Putamen (tissue), 1 donor: ENCODE results near the gene FMNL2.
"Not testable (repeated sequence)": the region's sequence is repeated elsewhere in the genome, so short reads cannot be mapped to it uniquely, and the experiment has no call there.

Experiments used
- DNase-seq: peaks from one replicate; pipeline ENCODE4 v3.0.0-alpha.2; 2016; ENCODE audit warnings: low spot score

The FMNL2 gene

DNA sequence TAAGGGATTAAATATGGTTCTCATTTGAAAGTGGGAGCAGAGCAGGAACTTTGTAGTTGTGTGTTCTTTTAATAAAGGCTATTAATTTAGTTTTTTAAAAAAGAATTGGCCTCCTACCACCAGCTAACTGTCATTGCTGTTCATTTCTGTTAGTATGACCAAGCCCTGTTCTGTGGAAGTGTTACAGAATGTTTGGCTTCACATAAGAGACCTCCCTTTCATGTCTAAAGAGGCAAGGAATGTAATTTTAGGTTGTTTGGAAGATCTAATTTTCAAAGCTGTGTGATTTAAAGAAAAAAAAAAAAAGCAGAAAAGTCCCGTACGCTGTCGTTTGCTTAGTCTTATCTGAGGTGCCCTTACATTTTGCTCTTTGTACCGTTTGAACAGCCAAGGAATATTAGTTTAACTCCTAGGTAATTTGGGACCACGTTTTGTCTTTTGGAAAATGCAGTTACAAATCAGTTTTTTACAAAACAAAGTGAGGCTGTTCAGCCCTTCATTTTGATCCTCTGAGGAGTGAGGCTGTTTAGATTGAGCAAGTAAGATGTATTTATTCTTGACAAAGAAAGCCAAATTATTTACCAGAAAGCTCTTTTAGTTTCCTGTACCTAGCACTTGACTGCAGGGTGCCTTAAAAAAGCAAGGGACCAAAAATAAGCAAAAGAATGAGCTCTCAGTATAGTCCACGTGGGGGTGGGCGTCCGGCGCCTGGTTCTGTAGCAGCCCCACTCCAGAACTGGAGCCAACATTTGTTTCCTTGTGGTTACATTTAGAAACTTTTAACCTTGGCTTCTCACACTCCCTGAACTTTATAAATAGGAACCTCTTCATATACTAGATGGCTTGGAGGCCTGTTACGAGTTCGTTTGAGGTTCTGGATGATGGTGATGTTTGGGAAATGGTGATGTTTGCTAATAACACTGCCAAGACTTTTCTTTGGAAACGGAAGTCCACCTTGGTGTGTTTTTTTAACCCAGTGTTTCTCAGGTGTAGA is 136.2 kb downstream of the FMNL2 start:
- no peak for DNase-seq

DNA sequence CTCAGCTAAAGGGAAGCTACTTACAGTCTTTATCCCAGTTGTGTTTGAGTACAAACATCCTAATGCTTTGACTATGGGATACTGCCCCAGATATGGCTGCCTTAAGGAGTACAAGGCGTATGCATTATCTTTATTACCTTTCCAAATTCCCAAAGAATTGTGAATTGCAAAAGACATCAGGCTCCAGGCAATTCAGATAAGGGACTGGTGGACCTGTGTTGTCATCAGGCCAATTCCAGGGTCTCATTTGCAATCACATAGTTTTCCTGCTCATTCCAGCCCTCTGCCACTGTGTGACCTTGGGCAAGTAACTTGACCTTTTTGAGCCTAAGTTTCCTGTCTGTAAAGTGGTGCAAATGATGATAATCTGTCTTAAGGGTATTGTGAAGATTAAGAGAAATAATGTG is 137.5 kb downstream of the FMNL2 start:
- no peak for DNase-seq

- no peak for DNase-seq
Measured at GRCh38 chr2:152473151-152473857, 138.3 kb downstream of the FMNL2 start.

GRCh38 chr2:152474523-152474922 is 139.5 kb downstream of the FMNL2 start:
- not testable (repeated sequence) for DNase-seq

DNA sequence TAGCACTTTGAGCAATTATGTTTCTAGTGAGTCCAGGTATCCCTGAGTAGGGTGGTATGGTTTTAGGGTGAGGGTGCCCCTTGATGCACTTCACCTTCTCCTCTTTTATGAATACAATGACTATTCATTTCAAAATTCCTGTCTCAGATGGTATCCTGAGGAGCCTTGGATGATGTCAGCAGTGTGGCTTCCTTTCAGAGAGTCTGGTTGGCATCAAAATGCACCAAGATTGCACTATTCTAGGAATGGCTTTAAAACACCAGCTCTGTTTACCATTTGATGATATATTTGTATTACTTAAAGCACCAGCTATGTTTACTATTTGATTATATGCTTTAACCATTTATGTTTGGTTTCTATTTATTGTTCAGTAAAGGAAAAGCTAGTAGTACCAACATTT is 141.0 kb downstream of the FMNL2 start:
- no peak for DNase-seq

GRCh38 chr2:152477347-152478092 is 142.5 kb downstream of the FMNL2 start:
- no peak for DNase-seq

GRCh38 chr2:152479282-152479681 is 144.3 kb downstream of the FMNL2 start:
- no peak for DNase-seq

- no peak for DNase-seq
Measured at GRCh38 chr2:152480821-152481399, 145.9 kb downstream of the FMNL2 start.

DNA sequence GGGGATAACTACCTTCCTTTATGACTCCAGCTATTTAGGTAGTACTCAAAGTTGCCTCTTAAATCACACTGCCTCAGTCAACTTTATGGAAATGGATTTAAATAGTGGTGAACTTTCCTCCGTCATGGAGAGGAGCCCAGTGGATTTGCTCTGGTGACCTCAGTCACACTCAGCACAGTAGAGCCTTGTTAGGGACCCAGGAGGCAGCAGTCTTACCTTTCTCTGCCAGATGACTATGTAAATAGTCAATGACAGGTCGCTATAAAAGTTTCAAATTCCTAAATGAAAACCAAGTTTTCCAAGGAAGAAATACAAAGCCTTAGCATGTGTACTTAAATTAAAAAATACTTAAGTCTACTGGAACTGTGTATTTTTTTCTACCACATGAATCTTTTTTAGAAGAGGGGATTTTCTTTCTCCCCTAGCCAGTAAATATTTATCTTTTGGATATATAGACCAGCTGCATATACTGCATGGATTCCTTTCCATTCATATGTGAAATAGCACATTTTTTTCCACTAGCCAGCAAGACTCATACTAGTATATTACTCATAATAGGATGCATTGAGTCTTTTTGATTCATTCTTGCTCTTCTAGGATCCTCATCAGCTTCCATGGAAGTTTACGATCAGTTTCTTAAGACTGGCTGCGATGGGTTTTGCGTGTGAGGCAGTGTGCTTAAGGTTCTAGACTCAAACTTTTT is 147.1 kb downstream of the FMNL2 start:
- no peak for DNase-seq

DNA sequence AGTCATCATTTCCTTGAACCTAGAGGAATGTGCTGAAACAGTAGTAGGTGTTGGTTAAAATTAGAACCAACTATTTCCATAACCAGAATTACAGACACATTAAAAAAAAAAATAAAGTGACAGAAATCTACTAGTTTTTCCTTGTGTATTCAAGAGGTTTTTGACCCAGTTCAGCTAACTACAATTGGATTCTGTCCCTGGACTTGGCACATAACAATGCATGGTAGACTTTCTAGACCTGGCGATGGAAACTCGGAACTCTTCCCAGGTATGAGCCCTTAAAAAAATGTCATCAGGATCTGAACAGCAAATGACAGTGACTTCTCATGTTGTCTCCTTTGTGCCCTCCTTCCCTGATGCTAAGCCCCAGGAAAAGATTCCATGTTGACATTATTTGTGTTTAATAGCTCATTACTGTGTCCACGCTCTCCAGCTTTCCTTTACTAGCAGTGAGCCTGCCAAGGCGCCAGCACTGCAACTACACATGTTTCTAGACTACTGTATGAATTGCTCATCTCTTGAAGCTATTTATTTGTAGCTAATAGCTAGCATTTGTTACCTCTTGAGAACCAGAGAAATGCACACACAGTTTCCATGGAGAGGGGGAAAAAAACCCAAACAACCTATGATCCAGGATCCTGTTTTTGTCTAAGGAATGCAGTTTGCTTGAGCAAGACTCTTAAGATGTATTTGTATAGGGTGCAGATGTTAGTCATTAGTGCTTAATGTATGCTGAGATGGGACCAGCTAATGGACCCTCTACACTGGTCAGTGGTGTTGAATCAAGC is 148.5 kb downstream of the FMNL2 start:
- no peak for DNase-seq

DNA sequence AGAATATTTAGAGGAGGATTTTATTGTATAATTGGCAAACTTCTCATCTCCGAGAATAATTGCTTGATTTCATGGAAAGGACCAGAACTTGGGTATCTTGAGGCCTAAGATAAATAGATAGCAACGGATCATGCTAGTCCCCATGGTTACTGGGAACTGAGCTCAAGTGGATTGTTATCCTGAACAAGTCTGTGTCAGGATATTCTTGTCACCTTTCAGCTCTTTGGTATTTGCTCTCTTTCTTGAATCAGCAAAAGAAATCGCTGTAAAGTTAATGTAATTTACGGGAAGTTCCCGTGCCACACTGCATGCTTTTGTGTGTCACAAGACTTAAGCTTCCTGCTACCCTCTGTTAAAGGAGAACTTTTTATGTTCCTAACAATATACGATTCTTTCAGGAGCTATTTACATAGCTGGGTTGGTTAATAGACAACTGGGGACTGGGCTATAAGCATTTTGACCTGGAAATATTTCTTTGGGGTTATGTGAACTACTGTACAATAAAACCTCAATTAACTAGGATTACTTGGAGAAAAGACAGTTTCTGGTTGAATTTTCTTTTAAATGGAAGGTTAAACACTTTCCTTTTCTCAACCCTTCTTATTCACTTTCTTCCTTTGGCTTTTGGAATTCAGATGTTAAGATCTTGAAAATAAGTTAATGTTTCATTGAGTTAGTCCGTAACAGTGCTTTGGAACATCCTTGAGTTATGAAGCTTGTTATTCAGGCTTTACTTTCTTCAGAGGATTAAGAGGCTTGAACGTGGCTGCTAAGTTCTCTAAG is 151.2 kb downstream of the FMNL2 start:
- no peak for DNase-seq

- DNase-seq = no peak
Measured at GRCh38 chr2:152486737-152487400, 151.9 kb downstream of the FMNL2 start.

DNA sequence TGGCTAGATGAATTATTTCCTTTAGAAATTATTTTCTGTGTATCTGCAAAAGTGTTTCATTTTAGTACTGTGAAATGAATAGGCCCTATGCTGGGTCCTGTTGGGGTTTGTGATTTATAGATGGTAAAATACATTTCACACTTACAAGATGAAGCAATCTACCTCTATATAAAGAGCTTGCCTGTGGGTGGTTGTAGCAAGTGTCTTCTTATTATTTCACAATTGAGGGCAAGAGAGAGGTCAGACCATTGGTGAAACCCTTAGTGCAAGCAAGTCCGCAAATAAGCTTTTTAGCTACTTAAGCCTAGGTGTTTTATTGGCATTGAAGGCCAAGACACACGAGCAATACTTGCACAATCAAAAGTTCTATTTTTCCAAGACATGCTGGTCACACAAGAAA is 153.1 kb downstream of the FMNL2 start:
- no peak for DNase-seq

DNA sequence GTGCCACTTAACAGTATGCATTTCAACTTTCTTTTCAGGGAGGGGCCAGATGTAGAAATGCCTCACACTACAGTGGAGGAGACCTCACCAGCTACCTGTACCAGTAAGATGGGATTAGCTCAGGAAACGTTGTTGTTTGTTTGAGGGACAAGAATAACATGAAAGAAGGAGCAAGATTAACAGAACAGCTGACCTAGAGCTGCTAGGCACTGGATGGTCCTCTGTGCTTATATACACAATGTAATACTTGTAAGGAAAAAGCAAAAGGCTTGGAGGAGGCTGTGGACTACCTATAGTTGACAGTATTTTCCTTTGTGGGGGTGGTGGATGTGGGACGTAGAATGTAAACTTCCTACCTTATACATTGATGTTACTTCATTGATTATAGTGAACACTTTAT is 154.4 kb downstream of the FMNL2 start:
- DNase-seq = no peak

- no peak for DNase-seq
Measured at GRCh38 chr2:152490686-152491455, 155.9 kb downstream of the FMNL2 start.

GRCh38 chr2:152492131-152492530 is 157.2 kb downstream of the FMNL2 start:
- no peak for DNase-seq

DNA sequence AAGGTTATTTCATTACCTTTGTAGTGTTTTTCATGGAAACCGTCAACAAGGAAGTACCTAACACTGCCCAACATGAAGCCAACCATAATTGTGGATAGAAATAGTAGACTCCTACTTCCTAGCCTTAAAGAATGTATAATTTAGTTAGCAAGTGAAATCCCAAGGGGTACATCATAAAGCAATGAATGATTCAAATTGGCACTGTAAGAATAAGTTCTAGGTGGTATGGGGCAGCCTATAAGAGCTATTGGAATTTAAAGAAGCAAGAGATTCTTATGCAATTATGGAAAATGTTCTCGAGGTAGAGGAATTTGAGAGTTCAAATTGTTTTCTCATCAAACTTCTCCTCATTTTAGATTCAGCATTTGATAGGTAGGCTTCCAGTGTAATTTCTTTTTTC is 157.9 kb downstream of the FMNL2 start:
- no peak for DNase-seq

DNA sequence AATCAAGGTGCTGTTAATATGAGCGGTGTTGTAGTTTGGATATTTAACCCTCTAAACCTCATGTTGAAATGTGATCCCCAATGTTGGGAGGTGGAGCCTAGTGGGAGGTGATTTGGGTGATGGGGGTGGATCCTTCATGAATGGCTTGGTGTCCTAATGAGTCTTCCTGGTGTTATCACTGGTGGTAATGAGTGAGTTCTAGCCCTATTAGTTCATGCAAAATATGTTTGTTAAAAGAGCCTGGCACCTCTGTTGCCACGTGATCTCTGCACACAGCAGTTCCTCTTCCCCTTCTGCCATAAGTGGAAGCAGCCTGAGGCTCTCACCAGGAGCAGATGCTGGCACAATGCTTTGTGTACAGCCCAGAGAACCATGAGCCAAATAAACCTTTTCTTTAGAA is 158.4 kb downstream of the FMNL2 start:
- no peak for DNase-seq
